Neural progenitor cell (in vitro differentiated cells): Measurements from ENCODE around the gene WDR72.

ENCODE experiments used
- CTCF ChIP-seq: fragments of 200-600 bp; sonication (generic); IDR thresholded peaks from 2 replicates; pipeline ENCODE4 v1.5.1; 2017; ENCODE audit warnings: antibody characterized with exemption, mild to moderate bottlenecking
- EZH2 ChIP-seq: fragments of 200-600 bp; sonication (generic); IDR thresholded peaks from 2 replicates; pipeline ENCODE4 v1.6.1; 2017; ENCODE audit warnings: antibody characterized with exemption, mild to moderate bottlenecking, moderate library complexity
- EZH2phosphoT487 ChIP-seq: fragments of 200-600 bp; sonication (generic); IDR thresholded peaks from 2 replicates; pipeline ENCODE4 v1.6.1; 2017; ENCODE audit warnings: antibody characterized with exemption

GRCh38 chr15:53566912-53567311 is 192.6 kb downstream of the WDR72 start:
- TF ChIP-seq CTCF (no peak), EZH2 (no peak), EZH2phosphoT487 (no peak)
